ENCODE measurements around the gene NBAS.

The NBAS gene

GRCh38 chr2:15293262-15293937 lies 267.7 kb downstream of the NBAS start:
- Histone ChIP-seq H3K9me3 (ENCODE audit: control insufficient read depth, low read length) (no peaks in the 10 kb centered on the region), H3K9ac (ENCODE audit: low read length) (no peak overlapping the region), H3K36me3 (ENCODE audit: control insufficient read depth, insufficient read depth, low read length) (no peaks in the 10 kb centered on the region), H3K27me3 (ENCODE audit: control insufficient read depth, insufficient read depth, low read length) (no peaks in the 10 kb centered on the region), H3K4me1 (ENCODE audit: control insufficient read depth, insufficient read depth, low read length) (no peaks in the 10 kb centered on the region), H3K4me3 (ENCODE audit: low read length) (no peak overlapping the region)

GRCh38 chr2:15287447-15288184 lies 273.5 kb downstream of the NBAS start:
- no peaks in the 10 kb centered on the region for H3K36me3 ChIP-seq (ENCODE audit: control insufficient read depth, insufficient read depth, low read length)
- H3K27me3 ChIP-seq (ENCODE audit: control insufficient read depth, insufficient read depth, low read length): no peaks in the 10 kb centered on the region
- no peak overlapping the region for H3K4me3 ChIP-seq (ENCODE audit: low read length)
- H3K4me1 ChIP-seq (ENCODE audit: control insufficient read depth, insufficient read depth, low read length): peaks cover 13% of the 10 kb centered on the region
- no peaks in the 10 kb centered on the region for H3K9me3 ChIP-seq (ENCODE audit: control insufficient read depth, low read length)
- no peak overlapping the region for H3K9ac ChIP-seq (ENCODE audit: low read length)

DNA sequence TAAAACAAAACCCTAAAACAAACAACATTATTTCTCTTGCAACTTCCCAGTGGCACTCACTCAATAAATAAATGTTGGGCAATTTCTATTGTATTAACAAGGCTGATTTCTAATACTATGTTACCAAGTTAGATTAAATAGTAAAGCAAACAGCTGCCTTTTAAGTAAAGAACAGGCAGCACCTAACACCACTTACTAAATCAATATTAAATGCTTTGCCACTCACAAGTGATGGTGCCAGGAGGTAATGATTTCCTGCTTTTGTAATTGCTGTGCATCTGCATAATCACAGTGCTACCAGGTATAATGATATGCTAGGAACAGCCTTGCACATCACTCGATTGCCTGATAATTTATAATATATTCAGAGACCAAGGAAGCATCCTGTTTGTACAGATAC lies 276.5 kb downstream of the NBAS start:
- peaks cover 13% of the 10 kb centered on the region for H3K4me1 ChIP-seq (ENCODE audit: control insufficient read depth, insufficient read depth, low read length)
- H3K9me3 ChIP-seq (ENCODE audit: control insufficient read depth, low read length): no peaks in the 10 kb centered on the region
- H3K36me3 ChIP-seq (ENCODE audit: control insufficient read depth, insufficient read depth, low read length): no peaks in the 10 kb centered on the region
- no peak overlapping the region for H3K4me3 ChIP-seq (ENCODE audit: low read length)
- no peak overlapping the region for H3K9ac ChIP-seq (ENCODE audit: low read length)
- no peaks in the 10 kb centered on the region for H3K27me3 ChIP-seq (ENCODE audit: control insufficient read depth, insufficient read depth, low read length)

- H3K9ac ChIP-seq (ENCODE audit: low read length): no peak overlapping the region
- H3K36me3 ChIP-seq (ENCODE audit: control insufficient read depth, insufficient read depth, low read length): no peaks in the 10 kb centered on the region
- no peaks in the 10 kb centered on the region for H3K27me3 ChIP-seq (ENCODE audit: control insufficient read depth, insufficient read depth, low read length)
These were observed 279.5 kb downstream of the NBAS start for GRCh38 chr2:15281681-15282080.

DNA sequence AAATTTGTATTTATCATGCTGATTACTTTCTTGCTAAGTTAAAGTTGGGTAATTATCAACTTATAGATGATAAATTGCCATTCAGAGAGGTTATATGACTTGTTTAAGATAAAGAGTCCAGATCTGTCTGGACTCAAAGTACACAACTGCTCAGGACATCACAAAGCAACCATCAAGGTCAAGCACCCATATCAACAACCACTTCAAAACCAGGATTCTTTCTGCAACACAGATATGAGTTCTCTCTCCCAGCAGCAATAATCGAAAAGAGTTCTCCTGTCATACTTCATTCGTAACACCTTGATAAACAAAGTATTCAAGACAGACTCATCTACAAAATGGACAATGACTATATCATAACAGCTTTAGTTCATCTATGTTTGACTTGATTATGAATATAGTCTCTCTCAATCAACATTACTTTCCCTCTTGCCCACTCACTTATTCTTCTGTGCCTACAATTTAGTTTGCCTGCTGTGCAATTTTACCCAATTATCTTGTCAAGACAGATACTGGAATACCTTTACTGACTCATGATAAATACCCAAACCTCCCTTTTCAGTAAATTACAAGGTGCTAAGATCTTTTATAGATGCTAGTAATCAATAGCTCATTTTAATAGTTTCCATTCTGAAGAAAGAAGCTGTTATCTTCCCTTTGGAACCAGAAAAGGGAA lies 281.8 kb downstream of the NBAS start:
- Histone ChIP-seq H3K9me3 (ENCODE audit: control insufficient read depth, low read length) (no peaks in the 10 kb centered on the region), H3K4me3 (ENCODE audit: low read length) (no peak overlapping the region), H3K36me3 (ENCODE audit: control insufficient read depth, insufficient read depth, low read length) (no peaks in the 10 kb centered on the region), H3K4me1 (ENCODE audit: control insufficient read depth, insufficient read depth, low read length) (peaks cover 7% of the 10 kb centered on the region), H3K9ac (ENCODE audit: low read length) (no peak overlapping the region), H3K27me3 (ENCODE audit: control insufficient read depth, insufficient read depth, low read length) (no peaks in the 10 kb centered on the region)

More at GRCh38 chr2:15281681-15282080, 279.5 kb downstream of the NBAS start:
- Histone ChIP-seq H3K9me3 (ENCODE audit: control insufficient read depth, low read length) (no peaks in the 10 kb centered on the region), H3K4me3 (ENCODE audit: low read length) (no peak overlapping the region), H3K4me1 (ENCODE audit: control insufficient read depth, insufficient read depth, low read length) (peaks cover 13% of the 10 kb centered on the region)

DNA sequence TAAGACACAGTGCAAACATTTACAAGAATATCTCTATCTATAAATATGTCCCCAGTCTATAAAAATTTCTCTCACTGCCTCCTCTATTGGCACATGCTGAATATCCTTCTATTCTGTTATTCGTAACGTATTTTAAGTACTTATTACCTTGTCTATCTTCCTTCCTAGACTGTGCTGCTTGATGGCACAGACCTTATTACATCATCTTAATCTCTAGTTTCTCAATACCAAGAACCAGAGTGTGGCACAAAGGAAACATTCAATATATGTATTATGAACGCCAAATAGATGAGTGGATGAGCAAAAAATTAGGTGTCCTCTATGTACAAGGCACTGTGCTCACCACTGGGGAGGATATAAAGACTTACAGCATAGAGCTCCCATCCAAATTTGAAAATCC lies 282.8 kb downstream of the NBAS start:
- Histone ChIP-seq H3K4me3 (ENCODE audit: low read length) (no peak overlapping the region), H3K4me1 (ENCODE audit: control insufficient read depth, insufficient read depth, low read length) (no peaks in the 10 kb centered on the region), H3K36me3 (ENCODE audit: control insufficient read depth, insufficient read depth, low read length) (no peaks in the 10 kb centered on the region), H3K27me3 (ENCODE audit: control insufficient read depth, insufficient read depth, low read length) (no peaks in the 10 kb centered on the region), H3K9ac (ENCODE audit: low read length) (no peak overlapping the region), H3K9me3 (ENCODE audit: control insufficient read depth, low read length) (no peaks in the 10 kb centered on the region)

- H3K9ac ChIP-seq (ENCODE audit: low read length): no peak overlapping the region
- H3K36me3 ChIP-seq (ENCODE audit: control insufficient read depth, insufficient read depth, low read length): no peaks in the 10 kb centered on the region
- H3K4me1 ChIP-seq (ENCODE audit: control insufficient read depth, insufficient read depth, low read length): no peaks in the 10 kb centered on the region
- no peaks in the 10 kb centered on the region for H3K9me3 ChIP-seq (ENCODE audit: control insufficient read depth, low read length)
- H3K27me3 ChIP-seq (ENCODE audit: control insufficient read depth, insufficient read depth, low read length): no peaks in the 10 kb centered on the region
- no peak overlapping the region for H3K4me3 ChIP-seq (ENCODE audit: low read length)
These were observed 285.8 kb downstream of the NBAS start for GRCh38 chr2:15275346-15275745.

GRCh38 chr2:15273452-15273851 lies 287.7 kb downstream of the NBAS start:
- H3K36me3 ChIP-seq (ENCODE audit: control insufficient read depth, insufficient read depth, low read length): no peaks in the 10 kb centered on the region
- H3K9ac ChIP-seq (ENCODE audit: low read length): no peak overlapping the region
- no peaks in the 10 kb centered on the region for H3K9me3 ChIP-seq (ENCODE audit: control insufficient read depth, low read length)
- no peaks in the 10 kb centered on the region for H3K27me3 ChIP-seq (ENCODE audit: control insufficient read depth, insufficient read depth, low read length)
- H3K4me3 ChIP-seq (ENCODE audit: low read length): no peak overlapping the region
- H3K4me1 ChIP-seq (ENCODE audit: control insufficient read depth, insufficient read depth, low read length): no peaks in the 10 kb centered on the region

GRCh38 chr2:15272942-15273341 lies 288.2 kb downstream of the NBAS start:
- no peaks in the 10 kb centered on the region for H3K9me3 ChIP-seq (ENCODE audit: control insufficient read depth, low read length)
- H3K4me1 ChIP-seq (ENCODE audit: control insufficient read depth, insufficient read depth, low read length): no peaks in the 10 kb centered on the region
- no peak overlapping the region for H3K9ac ChIP-seq (ENCODE audit: low read length)
- H3K27me3 ChIP-seq (ENCODE audit: control insufficient read depth, insufficient read depth, low read length): no peaks in the 10 kb centered on the region
- H3K36me3 ChIP-seq (ENCODE audit: control insufficient read depth, insufficient read depth, low read length): no peaks in the 10 kb centered on the region
- H3K4me3 ChIP-seq (ENCODE audit: low read length): no peak overlapping the region

GRCh38 chr2:15271941-15272542 lies 289.1 kb downstream of the NBAS start:
- no peaks in the 10 kb centered on the region for H3K27me3 ChIP-seq (ENCODE audit: control insufficient read depth, insufficient read depth, low read length)

DNA sequence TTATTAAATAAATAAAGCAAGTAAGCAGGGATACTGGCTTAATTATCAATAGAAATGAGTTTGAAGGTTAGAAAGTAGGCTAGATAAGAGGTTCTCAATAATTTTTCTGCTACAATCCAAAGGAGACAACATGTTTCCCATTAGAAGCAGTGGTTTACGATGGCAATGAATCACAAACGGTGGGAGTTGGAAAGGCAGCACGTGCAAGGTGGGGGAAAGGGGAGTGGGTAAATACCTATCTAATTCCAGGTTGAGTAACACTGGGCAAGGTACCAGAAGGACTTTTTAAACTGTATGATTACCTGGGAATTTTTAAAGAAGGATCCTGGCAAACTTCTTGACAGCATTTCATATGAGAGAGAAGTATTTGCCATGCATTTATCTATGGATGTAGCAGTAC lies 289.9 kb downstream of the NBAS start:
- no peak overlapping the region for H3K4me3 ChIP-seq (ENCODE audit: low read length)

More at GRCh38 chr2:15271941-15272542, 289.1 kb downstream of the NBAS start:
- Histone ChIP-seq H3K9me3 (ENCODE audit: control insufficient read depth, low read length) (no peaks in the 10 kb centered on the region), H3K9ac (ENCODE audit: low read length) (no peak overlapping the region), H3K4me3 (ENCODE audit: low read length) (no peak overlapping the region), H3K36me3 (ENCODE audit: control insufficient read depth, insufficient read depth, low read length) (no peaks in the 10 kb centered on the region), H3K4me1 (ENCODE audit: control insufficient read depth, insufficient read depth, low read length) (no peaks in the 10 kb centered on the region)

DNA sequence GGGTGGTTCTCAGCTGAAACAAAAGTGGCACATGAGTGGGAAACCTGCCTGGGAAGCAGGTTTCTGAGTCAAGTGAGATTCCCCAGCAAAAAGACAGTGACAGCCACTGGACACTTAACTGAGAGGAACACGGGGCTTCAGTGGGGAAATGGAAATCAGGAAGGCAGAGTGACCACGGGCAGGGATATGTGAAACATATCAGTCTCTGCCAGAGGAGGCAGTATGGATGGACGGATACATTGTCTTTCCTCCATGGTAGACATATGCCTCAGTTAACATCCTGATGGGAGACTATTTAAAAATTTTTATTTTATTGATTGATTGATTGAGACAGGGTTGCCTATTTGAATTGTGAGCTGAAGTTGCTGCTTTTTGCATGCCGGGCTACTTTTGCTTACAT lies 292.1 kb downstream of the NBAS start:
- Histone ChIP-seq H3K36me3 (ENCODE audit: control insufficient read depth, insufficient read depth, low read length) (no peaks in the 10 kb centered on the region), H3K27me3 (ENCODE audit: control insufficient read depth, insufficient read depth, low read length) (no peaks in the 10 kb centered on the region), H3K9me3 (ENCODE audit: control insufficient read depth, low read length) (no peaks in the 10 kb centered on the region), H3K4me1 (ENCODE audit: control insufficient read depth, insufficient read depth, low read length) (no peaks in the 10 kb centered on the region), H3K9ac (ENCODE audit: low read length) (no peak overlapping the region), H3K4me3 (ENCODE audit: low read length) (no peak overlapping the region)

More for the DNA sequence above, 289.9 kb downstream of the NBAS start:
- H3K36me3 ChIP-seq (ENCODE audit: control insufficient read depth, insufficient read depth, low read length): no peaks in the 10 kb centered on the region
- H3K9ac ChIP-seq (ENCODE audit: low read length): no peak overlapping the region
- no peaks in the 10 kb centered on the region for H3K9me3 ChIP-seq (ENCODE audit: control insufficient read depth, low read length)
- H3K27me3 ChIP-seq (ENCODE audit: control insufficient read depth, insufficient read depth, low read length): no peaks in the 10 kb centered on the region
- no peaks in the 10 kb centered on the region for H3K4me1 ChIP-seq (ENCODE audit: control insufficient read depth, insufficient read depth, low read length)
